GM19463 (cell line): ENCODE measurements around the gene VEGFD.
"Not testable (repeated sequence)": the region's sequence is repeated elsewhere in the genome, so short reads cannot be mapped to it uniquely, and the experiment has no call there.

Experiments
- ATAC-seq: cut with Tn5 transposase; IDR thresholded peaks from one replicate; pipeline ENCODE4 v1.9.1; 2021; ENCODE audit warnings: mild to moderate bottlenecking, moderate library complexity; ENCODE audit not compliant: unreplicated experiment

The VEGFD gene

DNA sequence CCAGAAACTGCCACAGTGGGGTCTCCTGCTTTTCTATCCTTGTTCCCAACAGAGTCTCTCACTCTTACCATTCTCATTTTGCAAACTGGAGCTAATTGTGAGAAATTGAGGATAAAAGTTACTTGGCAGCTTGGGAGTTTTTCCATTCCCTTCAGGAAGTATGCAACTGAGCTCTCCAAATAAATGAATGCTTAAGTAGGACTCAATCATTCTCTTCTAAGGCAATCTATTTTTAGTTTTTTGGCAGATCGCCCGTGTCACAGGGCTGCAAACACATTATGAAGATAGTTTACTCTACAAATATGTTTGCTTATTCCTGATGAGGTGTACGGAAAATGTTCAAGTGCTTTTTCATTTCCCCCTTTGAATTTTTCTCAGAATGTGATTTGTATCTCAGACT, 74.1 kb downstream of the VEGFD start:
- no peak for ATAC-seq

DNA sequence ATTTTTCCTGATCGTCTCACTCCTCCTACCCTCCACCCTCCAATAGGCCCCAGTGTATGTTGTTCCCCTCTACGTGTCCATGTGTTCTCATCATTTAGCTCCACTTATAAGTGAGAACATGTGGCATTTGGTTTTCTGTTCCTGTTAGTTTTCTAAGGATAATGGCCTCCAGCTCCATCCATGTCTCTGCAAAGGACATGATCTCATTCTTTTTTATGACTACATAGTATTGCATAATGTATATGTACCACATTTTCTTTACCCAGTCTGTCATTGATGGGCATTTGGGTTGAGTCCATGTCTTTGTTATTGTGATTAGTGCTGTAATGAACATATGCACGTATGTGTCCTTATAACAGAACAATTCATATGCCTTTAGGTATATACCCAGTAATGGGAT, 78.3 kb downstream of the VEGFD start:
- ATAC-seq: not testable (repeated sequence)

DNA sequence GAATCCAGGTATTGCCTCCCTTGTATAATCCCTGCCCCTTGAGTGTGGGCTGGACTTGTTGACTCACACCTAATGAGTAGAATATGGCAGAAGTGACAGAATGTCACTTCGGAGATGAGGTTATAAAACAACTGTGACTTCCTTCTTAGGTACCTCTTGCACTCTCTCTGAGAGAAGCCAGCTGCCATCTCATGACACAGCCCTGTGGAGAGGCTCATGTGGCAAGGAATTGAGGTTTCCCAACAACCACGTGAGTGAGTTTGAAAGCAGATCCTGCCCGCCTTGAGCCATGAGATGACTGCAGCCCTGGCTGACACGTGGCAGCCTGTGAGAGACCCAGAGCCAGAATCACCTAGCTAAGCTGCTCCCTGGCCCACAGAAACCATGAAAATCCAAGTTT, 82.3 kb downstream of the VEGFD start:
- peak; percentile 79 for ATAC-seq

DNA sequence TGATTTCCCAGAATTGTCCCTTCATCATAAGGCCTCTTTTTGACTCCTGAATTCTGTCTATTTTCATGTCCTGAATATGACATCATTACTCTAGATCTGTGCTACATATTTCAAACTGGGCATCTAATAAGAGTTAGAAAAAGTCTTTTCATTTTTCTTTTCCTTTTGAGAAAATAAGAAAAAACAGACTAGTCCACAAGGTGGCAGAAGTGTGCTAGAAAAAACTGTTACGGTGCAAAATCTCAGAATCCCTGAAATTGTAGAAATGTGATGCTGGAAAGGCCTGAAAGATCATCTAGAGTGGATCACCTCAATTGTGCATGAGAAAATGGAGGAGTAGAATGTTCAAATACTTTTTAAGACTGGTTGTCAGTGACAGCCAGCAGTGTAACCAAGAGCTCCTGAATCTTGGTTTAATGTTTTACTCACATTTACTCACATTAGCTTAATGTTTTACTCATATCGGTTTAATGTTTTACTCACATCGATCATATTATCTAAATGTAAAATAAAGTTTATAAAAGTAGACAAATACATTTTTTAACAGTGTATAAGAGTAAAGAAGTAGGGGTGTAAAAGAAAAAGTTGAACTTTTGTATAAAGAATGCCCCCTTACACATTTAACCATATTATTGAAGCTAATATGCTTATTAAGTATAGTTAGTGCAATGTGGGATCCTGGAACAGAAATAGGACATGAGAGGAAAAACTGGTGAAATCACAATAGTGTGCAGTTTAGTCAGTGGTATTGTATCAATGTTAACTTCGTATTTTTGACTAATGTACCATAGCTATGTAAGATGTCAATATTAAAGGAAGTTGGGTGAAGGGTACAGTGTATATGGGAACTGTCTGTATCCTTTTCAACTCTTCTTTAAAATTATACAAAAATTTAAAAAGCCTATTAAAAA, 84.0 kb downstream of the VEGFD start:
- ATAC-seq: no peak

DNA sequence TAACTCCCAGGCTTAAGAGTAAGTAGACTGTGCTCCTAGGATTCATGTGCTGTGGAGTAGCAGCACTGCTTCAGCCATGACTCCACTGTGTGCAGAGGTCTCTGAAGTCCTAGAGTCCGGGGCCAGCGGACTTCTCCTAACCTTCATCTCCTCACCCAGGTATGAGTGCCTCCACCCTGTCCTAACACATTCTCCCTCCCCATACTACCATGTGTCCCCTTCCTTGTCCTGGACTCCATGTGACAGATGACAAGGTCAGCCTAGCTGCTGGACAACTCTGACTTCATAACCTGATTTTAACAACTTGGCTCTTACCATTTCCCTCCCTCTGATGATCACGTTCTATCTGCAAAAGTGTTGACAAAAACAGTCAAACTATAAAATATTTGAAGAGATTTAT, 85.4 kb downstream of the VEGFD start:
- no peak for ATAC-seq

DNA sequence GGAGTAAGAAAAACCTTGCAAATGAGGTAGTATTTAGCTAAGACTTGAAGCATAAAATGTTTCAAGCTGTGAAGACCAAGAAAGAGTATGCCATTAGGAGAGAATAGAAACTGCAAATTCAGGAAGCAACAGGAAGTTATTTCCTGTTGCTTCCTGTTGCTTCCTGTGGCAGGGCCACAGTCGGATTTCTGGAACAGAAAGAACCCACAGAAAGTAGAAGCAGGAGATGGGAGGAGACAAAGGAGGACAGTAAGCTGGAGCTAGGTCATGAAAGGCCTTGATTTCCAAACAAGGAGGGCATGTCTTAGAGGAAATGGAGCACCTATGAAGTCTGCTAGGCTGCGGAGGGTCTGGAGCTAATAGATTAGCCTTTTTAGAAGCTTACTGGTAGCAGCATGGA, 86.0 kb downstream of the VEGFD start:
- ATAC-seq: no peak
